Measurements from ENCODE around the gene MSH4. TPM values are rescaled to one million over a fixed set of nuclear protein-coding genes. Genes with fewer than 3 reads are reported as not detected.
"Not testable (repeated sequence)": the region's sequence is repeated elsewhere in the genome, so short reads cannot be mapped to it uniquely, and the experiment has no call there.

Gene MSH4
- total RNA-seq, 1 donor from 2014 or later: 0.29 TPM

DNA sequence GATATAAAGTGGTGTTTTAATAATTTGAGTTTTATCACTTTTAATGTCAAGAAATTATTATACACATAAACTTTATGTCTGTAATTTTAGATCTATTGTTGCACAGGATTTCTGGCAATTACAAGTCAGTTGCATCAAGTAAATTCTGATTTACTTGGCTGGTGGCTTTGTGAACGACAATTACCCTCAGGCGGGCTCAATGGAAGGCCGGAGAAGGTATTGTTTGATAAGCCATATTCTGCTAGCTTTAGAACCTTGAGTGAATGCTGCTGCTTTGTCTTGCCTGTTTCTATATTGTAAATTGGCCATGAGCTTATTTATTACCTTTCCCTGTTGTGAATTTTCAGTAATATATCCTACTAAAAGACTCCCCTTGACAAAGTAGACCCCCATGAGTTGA is 4.6 kb upstream of the MSH4 start:
- TF ChIP-seq, protein P1, sequence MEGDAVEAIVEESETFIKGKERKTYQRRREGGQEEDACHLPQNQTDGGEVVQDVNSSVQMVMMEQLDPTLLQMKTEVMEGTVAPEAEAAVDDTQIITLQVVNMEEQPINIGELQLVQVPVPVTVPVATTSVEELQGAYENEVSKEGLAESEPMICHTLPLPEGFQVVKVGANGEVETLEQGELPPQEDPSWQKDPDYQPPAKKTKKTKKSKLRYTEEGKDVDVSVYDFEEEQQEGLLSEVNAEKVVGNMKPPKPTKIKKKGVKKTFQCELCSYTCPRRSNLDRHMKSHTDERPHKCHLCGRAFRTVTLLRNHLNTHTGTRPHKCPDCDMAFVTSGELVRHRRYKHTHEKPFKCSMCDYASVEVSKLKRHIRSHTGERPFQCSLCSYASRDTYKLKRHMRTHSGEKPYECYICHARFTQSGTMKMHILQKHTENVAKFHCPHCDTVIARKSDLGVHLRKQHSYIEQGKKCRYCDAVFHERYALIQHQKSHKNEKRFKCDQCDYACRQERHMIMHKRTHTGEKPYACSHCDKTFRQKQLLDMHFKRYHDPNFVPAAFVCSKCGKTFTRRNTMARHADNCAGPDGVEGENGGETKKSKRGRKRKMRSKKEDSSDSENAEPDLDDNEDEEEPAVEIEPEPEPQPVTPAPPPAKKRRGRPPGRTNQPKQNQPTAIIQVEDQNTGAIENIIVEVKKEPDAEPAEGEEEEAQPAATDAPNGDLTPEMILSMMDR (IDR thresholded peaks at IDR 0.05; ENCODE audit: unreplicated experiment): no peak
- Mint-ChIP-seq H3K4me1 (peaks cover 38% of the 10 kb centered on the region), H3K27ac (no peak overlapping the region), H3K36me3 (peaks cover 36% of the 10 kb centered on the region), H3K4me3 (no peak overlapping the region), H3K9me3 (no peaks in the 10 kb centered on the region), H3K27me3 (ENCODE audit: low read depth) (no peaks in the 10 kb centered on the region)
- no peak for DNase-seq (ENCODE audit: low spot score in 2 of 2, unreplicated experiment in 2 of 2)

DNA sequence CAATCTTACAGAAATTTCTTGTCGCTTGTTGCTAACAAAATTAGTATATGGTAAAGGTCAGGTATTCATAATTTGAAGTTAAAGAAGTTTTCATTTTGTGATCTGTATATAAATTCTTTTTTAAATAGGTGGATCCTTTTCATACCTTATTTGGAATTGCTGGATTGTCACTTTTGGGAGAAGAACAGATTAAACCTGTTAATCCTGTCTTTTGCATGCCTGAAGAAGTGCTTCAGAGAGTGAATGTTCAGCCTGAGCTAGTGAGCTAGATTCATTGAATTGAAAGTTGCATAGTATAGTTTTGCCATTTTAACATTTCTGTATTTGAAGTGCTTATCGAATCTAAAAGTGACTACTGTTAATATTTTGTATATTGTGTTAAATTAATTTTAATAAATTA is 2.3 kb upstream of the MSH4 start:
- Mint-ChIP-seq H3K4me1 (peaks cover 17% of the 10 kb centered on the region), H3K27ac (no peak overlapping the region), H3K36me3 (peaks cover 46% of the 10 kb centered on the region), H3K4me3 (no peak overlapping the region), H3K9me3 (no peaks in the 10 kb centered on the region), H3K27me3 (ENCODE audit: low read depth) (no peaks in the 10 kb centered on the region)
- TF ChIP-seq, protein P1 (IDR thresholded peaks at IDR 0.05; ENCODE audit: unreplicated experiment): no peak
- DNase-seq (ENCODE audit: low spot score in 2 of 2, unreplicated experiment in 2 of 2): no peak

DNA sequence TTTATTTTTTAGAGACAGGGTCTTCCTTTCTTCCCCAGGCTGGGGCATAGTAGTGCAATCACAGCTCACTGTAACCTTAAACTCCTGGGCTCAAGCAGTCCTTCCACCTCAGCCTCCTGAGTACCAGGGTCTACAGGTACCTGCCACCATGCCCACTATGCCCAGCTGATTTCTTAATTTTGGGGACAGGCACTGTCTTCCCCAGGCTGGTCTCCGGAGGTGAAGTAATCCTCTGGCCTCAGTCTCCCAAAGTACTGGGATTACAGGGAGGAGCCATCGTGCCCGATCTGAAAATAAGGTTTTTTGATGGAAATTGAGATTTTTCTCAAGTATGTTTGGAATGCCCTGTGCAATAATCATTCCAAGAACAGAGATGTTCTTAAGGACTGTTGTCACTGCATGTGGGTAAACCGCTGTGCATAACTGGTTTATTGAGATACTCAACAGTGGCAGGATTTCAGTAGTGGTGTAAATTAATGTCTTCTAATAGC is 934 bp upstream of the MSH4 start:
- Mint-ChIP-seq H3K27ac (no peak overlapping the region), H3K27me3 (ENCODE audit: low read depth) (no peaks in the 10 kb centered on the region), H3K4me3 (no peak overlapping the region), H3K4me1 (peaks cover 5% of the 10 kb centered on the region), H3K36me3 (peaks cover 45% of the 10 kb centered on the region), H3K9me3 (no peaks in the 10 kb centered on the region)
- DNase-seq (ENCODE audit: low spot score in 2 of 2, unreplicated experiment in 2 of 2): no peak
- TF ChIP-seq, protein P1 (IDR thresholded peaks at IDR 0.05; ENCODE audit: unreplicated experiment): no peak

DNA sequence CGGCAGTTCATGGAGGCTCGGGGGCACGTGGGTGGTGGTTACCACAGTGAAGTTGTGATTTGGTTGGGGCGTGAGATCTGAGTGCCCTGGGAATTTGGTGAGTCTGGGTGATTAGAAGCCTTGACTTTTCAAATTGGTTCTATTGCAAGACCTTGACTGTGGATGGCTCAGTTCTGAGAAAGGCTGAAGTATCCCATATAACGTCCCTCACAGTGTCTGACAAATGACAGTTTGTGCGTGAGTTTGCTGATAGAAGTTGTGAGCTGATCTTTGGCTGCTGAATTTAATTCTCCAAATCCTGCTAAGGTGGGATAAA is 549 bp downstream of the MSH4 start:
- TF ChIP-seq, protein P1 (IDR thresholded peaks at IDR 0.05; ENCODE audit: unreplicated experiment): no peak
- H3K9me3 Mint-ChIP-seq: no peaks in the 10 kb centered on the region
- H3K36me3 Mint-ChIP-seq: peaks cover 37% of the 10 kb centered on the region
- no peak overlapping the region for H3K4me3 Mint-ChIP-seq
- no peaks in the 10 kb centered on the region for H3K27me3 Mint-ChIP-seq (ENCODE audit: low read depth)
- no peaks in the 10 kb centered on the region for H3K4me1 Mint-ChIP-seq
- no peak overlapping the region for H3K27ac Mint-ChIP-seq
- DNase-seq (ENCODE audit: low spot score in 2 of 2, unreplicated experiment in 2 of 2): no peak

DNA sequence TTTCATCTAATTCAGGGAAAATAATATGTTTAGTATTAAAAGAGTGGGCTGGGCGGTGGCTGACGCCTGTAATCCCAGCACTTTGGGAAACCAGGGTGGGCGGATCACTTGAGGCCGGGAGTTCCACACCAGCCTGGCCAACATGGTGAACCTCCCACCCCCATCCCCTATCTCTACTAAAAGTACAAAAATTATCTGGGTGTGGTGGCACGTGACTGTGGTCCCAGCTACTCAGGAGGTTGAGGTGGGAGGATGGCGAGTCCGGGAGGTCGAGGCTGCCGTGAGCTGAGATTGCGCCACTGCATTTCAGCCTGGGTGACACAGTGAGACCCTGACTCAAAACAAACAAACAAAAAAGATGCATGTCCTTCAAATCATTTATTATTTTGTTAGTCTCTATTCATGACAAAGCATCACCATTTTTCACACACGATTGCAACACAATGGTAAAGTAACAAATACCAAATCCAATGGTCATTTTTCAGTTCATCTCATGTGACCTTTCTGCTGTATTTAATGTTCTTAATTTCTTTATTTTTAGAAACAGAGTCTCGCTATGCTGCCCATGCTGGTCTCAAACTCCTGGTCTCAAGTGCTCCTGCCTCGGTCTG is 1.0 kb downstream of the MSH4 start:
- H3K4me1 Mint-ChIP-seq: no peaks in the 10 kb centered on the region
- DNase-seq (ENCODE audit: low spot score in 2 of 2, unreplicated experiment in 2 of 2): no peak
- no peaks in the 10 kb centered on the region for H3K27me3 Mint-ChIP-seq (ENCODE audit: low read depth)
- no peak overlapping the region for H3K4me3 Mint-ChIP-seq
- no peak overlapping the region for H3K27ac Mint-ChIP-seq
- H3K9me3 Mint-ChIP-seq: no peaks in the 10 kb centered on the region
- peaks cover 34% of the 10 kb centered on the region for H3K36me3 Mint-ChIP-seq
- TF ChIP-seq, protein P1 (IDR thresholded peaks at IDR 0.05; ENCODE audit: unreplicated experiment): no peak

DNA sequence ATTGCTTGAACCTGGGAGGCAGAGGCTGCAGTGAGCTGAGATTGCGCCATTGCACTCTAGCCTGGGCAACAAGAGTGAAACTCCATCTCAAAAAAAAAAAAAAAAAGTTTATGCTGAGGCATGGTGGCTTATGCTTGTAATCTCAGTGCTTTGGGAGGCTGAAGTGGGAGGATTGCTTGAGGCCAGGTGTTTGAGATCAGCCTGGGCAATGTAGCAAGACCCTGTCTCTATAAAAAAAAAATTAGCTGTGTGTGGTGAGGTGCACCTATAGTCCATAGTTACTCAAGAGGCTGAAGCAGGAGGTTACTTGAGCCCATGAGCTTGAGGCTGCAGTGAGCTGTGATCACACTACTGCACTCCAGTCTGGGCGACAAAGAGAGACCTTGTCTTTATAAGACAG is 4.8 kb downstream of the MSH4 start:
- H3K27me3 Mint-ChIP-seq (ENCODE audit: low read depth); DNase-seq (ENCODE audit: low spot score in 2 of 2, unreplicated experiment in 2 of 2); H3K4me3 Mint-ChIP-seq; H3K27ac Mint-ChIP-seq; H3K4me1 Mint-ChIP-seq; H3K9me3 Mint-ChIP-seq: not testable (repeated sequence)
- H3K36me3 Mint-ChIP-seq: peaks cover 12% of the 10 kb centered on the region
